Mesenchymal stem cell (in vitro differentiated cells and primary cell): ENCODE results near the gene DNAH7.

ENCODE experiments used
- DNase-seq: peaks from one replicate; pipeline ENCODE4 v3.0.0-alpha.2; 2013
- H2AFZ ChIP-seq: one replicate; pipeline ENCODE4 v1.6.1; 2013; ENCODE audit warnings: low read depth, mild to moderate bottlenecking, control low read depth, inconsistent platforms, low read length, moderate library complexity
- H2AK5ac ChIP-seq: 2 replicates; pipeline ENCODE4 v1.6.1; 2013; ENCODE audit warnings: low read length, moderate library complexity, mild to moderate bottlenecking, inconsistent platforms; ENCODE audit not compliant: severe bottlenecking
- H2BK120ac ChIP-seq: one replicate; pipeline ENCODE4 v1.6.1; 2013; ENCODE audit warnings: low read depth, mild to moderate bottlenecking, inconsistent platforms, low read length, moderate library complexity
- H2BK12ac ChIP-seq, 2 experiments: one replicate each; pipeline ENCODE4 v1.6.1; 2013; ENCODE audit warnings: inconsistent platforms in 2 of 2, low read length in 2 of 2, mild to moderate bottlenecking in 2 of 2, moderate library complexity in 2 of 2, control low read depth in 1 of 2
- H2BK15ac ChIP-seq: one replicate; pipeline ENCODE4 v1.6.1; 2013; ENCODE audit warnings: mild to moderate bottlenecking, low read depth, inconsistent platforms; ENCODE audit not compliant: poor library complexity, severe bottlenecking
- H2BK5ac ChIP-seq: 2 replicates; pipeline ENCODE4 v1.6.1; 2013; ENCODE audit warnings: low read depth, mild to moderate bottlenecking, low read length, control low read depth, inconsistent platforms; ENCODE audit not compliant: poor library complexity, severe bottlenecking
- H3K14ac ChIP-seq, 2 experiments: one replicate each; pipeline ENCODE4 v1.6.1; 2013; ENCODE audit warnings: inconsistent platforms in 2 of 2, low read length in 2 of 2, control low read depth in 1 of 2, mild to moderate bottlenecking in 1 of 2, moderate library complexity in 1 of 2
- H3K18ac ChIP-seq, 2 experiments: one replicate each; pipeline ENCODE4 v1.6.1; 2013; ENCODE audit warnings: inconsistent platforms in 2 of 2, low read length in 2 of 2, control low read depth in 1 of 2, low read depth in 1 of 2, mild to moderate bottlenecking in 1 of 2
- H3K23ac ChIP-seq, 2 experiments: one replicate each; pipeline ENCODE4 v1.6.1; 2013; ENCODE audit warnings: inconsistent platforms in 2 of 2, low read length in 2 of 2, mild to moderate bottlenecking in 2 of 2, moderate library complexity in 2 of 2, control low read depth in 1 of 2
- H3K27ac ChIP-seq: 2 replicates; pipeline ENCODE4 v1.5.1; 2013; ENCODE audit warnings: mild to moderate bottlenecking, moderate library complexity, low read length, control low read depth, inconsistent platforms; ENCODE audit not compliant: poor library complexity, severe bottlenecking
- H3K27me3 ChIP-seq, 2 experiments: 2 replicates each; pipeline versions ENCODE4 v1.6.1 to v1.7.0; 2013; ENCODE audit warnings: low read length in 2 of 2, mild to moderate bottlenecking in 2 of 2, moderate library complexity in 2 of 2, control low read depth in 1 of 2, inconsistent platforms in 1 of 2; ENCODE audit not compliant: control insufficient read depth in 1 of 2, insufficient read depth in 1 of 2
- H3K36me3 ChIP-seq, 2 experiments: 2 replicates each; pipeline versions ENCODE4 v1.6.1 to v1.7.0; 2013; ENCODE audit warnings: low read length in 2 of 2, control low read depth in 1 of 2, inconsistent platforms in 1 of 2, low read depth in 1 of 2, mild to moderate bottlenecking in 1 of 2; ENCODE audit not compliant: insufficient read depth in 2 of 2, control insufficient read depth in 1 of 2
- H3K4ac ChIP-seq, 2 experiments: one replicate each; pipeline ENCODE4 v1.6.1; 2013; ENCODE audit warnings: inconsistent platforms in 2 of 2, low read length in 2 of 2, mild to moderate bottlenecking in 2 of 2, moderate library complexity in 2 of 2, control low read depth in 1 of 2, low read depth in 1 of 2
- H3K4me1 ChIP-seq: 2 replicates; pipeline ENCODE4 v1.6.1; 2013; ENCODE audit warnings: low read depth, low read length, control low read depth; ENCODE audit not compliant: control insufficient read depth, insufficient read depth
- H3K4me2 ChIP-seq: 2 replicates; pipeline ENCODE4 v1.6.1; 2013; ENCODE audit warnings: low read length, mild to moderate bottlenecking, inconsistent platforms; ENCODE audit not compliant: poor library complexity, severe bottlenecking
- H3K4me3 ChIP-seq, 2 experiments: 2 replicates each; pipeline versions ENCODE4 v1.5.1 to v1.7.0; 2013; ENCODE audit warnings: low read length in 2 of 2, mild to moderate bottlenecking in 2 of 2, control low read depth in 1 of 2, low read depth in 1 of 2; ENCODE audit not compliant: insufficient read depth in 1 of 2
- H3K79me1 ChIP-seq: replicated peaks from 2 replicates; pipeline ENCODE4 v1.6.1; 2013; ENCODE audit warnings: mild to moderate bottlenecking, control low read depth, low read length, inconsistent platforms; ENCODE audit not compliant: poor library complexity, severe bottlenecking
- H3K9ac ChIP-seq: 2 replicates; pipeline ENCODE4 v1.7.0; 2013; ENCODE audit warnings: mild to moderate bottlenecking, low read length, moderate library complexity
- H3K9me3 ChIP-seq: 2 replicates; pipeline ENCODE4 v1.7.0; 2013; ENCODE audit warnings: mild to moderate bottlenecking, low read length; ENCODE audit not compliant: control insufficient read depth
- H4K8ac ChIP-seq: one replicate; pipeline ENCODE4 v1.6.1; 2013; ENCODE audit warnings: inconsistent platforms, mild to moderate bottlenecking, low read length, moderate library complexity
- H4K91ac ChIP-seq: one replicate; pipeline ENCODE4 v1.6.1; 2013; ENCODE audit warnings: mild to moderate bottlenecking, low read length, inconsistent platforms
- WGBS: methylation state at CpG from one replicate; pipeline ENCODE4 v1.1.7; 2013; ENCODE audit warnings: mixed read lengths; 5-methylcytosine and 5-hydroxymethylcytosine counted together

The DNAH7 gene

DNA sequence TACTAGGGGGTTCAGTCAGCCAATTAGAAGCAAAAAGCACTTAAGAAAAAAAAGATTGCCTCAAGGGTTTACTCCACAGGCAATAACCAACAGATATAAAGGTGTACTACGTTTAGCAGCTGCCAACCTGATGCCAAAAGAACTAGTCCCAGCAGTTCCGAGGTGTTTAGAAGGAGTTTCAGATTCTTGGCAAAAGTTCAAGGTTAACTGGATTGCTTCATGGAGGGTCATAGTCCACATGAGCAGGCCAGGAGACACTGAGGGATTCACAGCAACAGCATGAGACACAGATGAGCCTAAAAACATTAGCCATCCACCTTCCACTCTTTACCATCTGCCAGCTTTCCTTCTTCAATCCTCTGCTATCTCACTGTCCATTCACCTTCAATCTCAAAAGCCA lies 4.9 kb upstream of the DNAH7 start:
- Histone ChIP-seq H3K27ac (no peak overlapping the region), H3K79me1 (no peaks in the 10 kb centered on the region), H2BK12ac (no peak overlapping the region), H4K8ac (no peak overlapping the region), H3K4me3 (no peak overlapping the region), H3K4ac (no peak overlapping the region), H3K4me2 (no peak overlapping the region), H2BK5ac (no peak overlapping the region), H3K4me1 (no peaks in the 10 kb centered on the region), H2BK120ac (no peak overlapping the region), H3K9ac (no peak overlapping the region), H3K27me3 (peaks cover 0 to 5% of the 10 kb centered on the region in 2 experiments), H3K36me3 (no peaks in the 10 kb centered on the region), H2BK15ac (no peak overlapping the region), H3K23ac (no peak overlapping the region), H4K91ac (no peak overlapping the region), H3K18ac (no peak overlapping the region), H3K9me3 (no peaks in the 10 kb centered on the region), H3K14ac (peak overlapping the region in 1 of 2 experiments; percentile 11), H2AK5ac (no peak overlapping the region), H2AFZ (no peak overlapping the region)
- WGBS: 76% methylated on average over 2 of the region's 2 CpGs
- no peak for DNase-seq

- Histone ChIP-seq H2BK12ac (no peak overlapping the region), H2BK5ac (no peak overlapping the region), H3K9me3 (no peaks in the 10 kb centered on the region), H3K79me1 (no peaks in the 10 kb centered on the region), H3K4me1 (no peaks in the 10 kb centered on the region), H2AK5ac (no peak overlapping the region), H3K4ac (no peak overlapping the region), H3K36me3 (no peaks in the 10 kb centered on the region), H3K27me3 (no peaks in the 10 kb centered on the region), H3K14ac (no peak overlapping the region), H3K9ac (peak overlapping the region; percentile 96), H4K8ac (no peak overlapping the region), H3K4me3 (no peak overlapping the region), H2BK120ac (no peak overlapping the region), H4K91ac (no peak overlapping the region), H2BK15ac (no peak overlapping the region), H2AFZ (no peak overlapping the region), H3K4me2 (no peak overlapping the region), H3K27ac (no peak overlapping the region), H3K18ac (no peak overlapping the region), H3K23ac (no peak overlapping the region)
- no peak for DNase-seq
- WGBS: 0% methylated on average over 1 of the region's 3 CpGs
Measured at GRCh38 chr2:196067088-196067382, 1.6 kb downstream of the DNAH7 start.

GRCh38 chr2:196066291-196067087 lies 2.1 kb downstream of the DNAH7 start:
- no peaks in the 10 kb centered on the region for H3K4me1 ChIP-seq
- H2AK5ac ChIP-seq: no peak overlapping the region
- no peak overlapping the region for H2AFZ ChIP-seq
- no peaks in the 10 kb centered on the region for H3K9me3 ChIP-seq
- no peak overlapping the region for H3K18ac ChIP-seq
- H3K14ac ChIP-seq: no peak overlapping the region
- H3K4me2 ChIP-seq: no peak overlapping the region
- H2BK12ac ChIP-seq: no peak overlapping the region
- H2BK120ac ChIP-seq: no peak overlapping the region
- H3K27me3 ChIP-seq: no peaks in the 10 kb centered on the region
- no peak overlapping the region for H3K23ac ChIP-seq
- no CpG with 5 or more reads among the region's 3 CpGs for WGBS
- no peak overlapping the region for H3K4me3 ChIP-seq
- H2BK5ac ChIP-seq: no peak overlapping the region
- no peaks in the 10 kb centered on the region for H3K36me3 ChIP-seq
- H3K79me1 ChIP-seq: no peaks in the 10 kb centered on the region
- H3K4ac ChIP-seq: no peak overlapping the region
- no peak overlapping the region for H4K91ac ChIP-seq
- no peak overlapping the region for H2BK15ac ChIP-seq
- H3K9ac ChIP-seq: peak overlapping the region; percentile 96
- no peak overlapping the region for H4K8ac ChIP-seq
- H3K27ac ChIP-seq: no peak overlapping the region
- DNase-seq: peak; percentile 57

DNA sequence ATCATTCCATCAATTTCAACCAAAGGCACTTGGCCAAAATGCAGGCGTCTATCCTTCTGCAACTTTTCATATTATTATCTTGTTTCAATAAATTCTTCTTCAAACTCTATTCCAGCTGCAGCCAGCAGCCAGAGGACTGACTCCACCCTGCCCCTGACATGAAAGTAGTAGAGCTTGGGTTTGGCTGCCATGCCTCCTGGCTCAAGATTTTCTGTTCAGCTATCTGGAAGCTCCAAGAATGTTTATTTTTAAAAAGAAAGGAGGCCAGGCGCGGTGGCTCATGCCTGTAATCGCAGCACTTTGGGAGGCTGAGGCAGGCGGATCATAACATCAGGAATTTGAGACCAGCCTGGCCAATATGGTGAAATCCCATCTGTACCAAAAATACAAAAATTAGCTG lies 4.9 kb downstream of the DNAH7 start:
- Histone ChIP-seq H2BK5ac (no peak overlapping the region), H3K27ac (no peak overlapping the region), H3K18ac (no peak overlapping the region), H3K4me2 (no peak overlapping the region), H3K36me3 (no peaks in the 10 kb centered on the region), H4K8ac (no peak overlapping the region), H3K23ac (no peak overlapping the region), H2BK120ac (no peak overlapping the region), H3K27me3 (no peaks in the 10 kb centered on the region), H3K4ac (no peak overlapping the region), H3K79me1 (no peaks in the 10 kb centered on the region), H2AFZ (no peak overlapping the region), H2AK5ac (no peak overlapping the region), H3K4me1 (peaks cover 3% of the 10 kb centered on the region), H4K91ac (no peak overlapping the region), H2BK12ac (no peak overlapping the region), H3K9ac (no peak overlapping the region), H3K14ac (no peak overlapping the region), H3K4me3 (no peak overlapping the region), H3K9me3 (no peaks in the 10 kb centered on the region), H2BK15ac (no peak overlapping the region)
- WGBS: 94% methylated on average over 5 of the region's 5 CpGs
- DNase-seq: no peak
